NB4 (cell line): ENCODE data around the gene RBBP8NL.

Experiments used
- DNase-seq: peaks from one replicate; pipeline ENCODE4 v3.0.0; 2010; ENCODE audit warnings: low read depth
- H3K4me3 ChIP-seq: one replicate; pipeline ENCODE4 v1.5.1; 2011; ENCODE audit warnings: mild to moderate bottlenecking, low read depth, low read length, moderate library complexity
- MYC ChIP-seq: IDR thresholded peaks from 2 replicates; pipeline ENCODE4 v1.6.1; 2011; ENCODE audit warnings: low read depth, low read length
- POLR2A ChIP-seq: IDR thresholded peaks from 2 replicates; pipeline ENCODE4 v1.6.1; 2011; ENCODE audit warnings: mild to moderate bottlenecking; ENCODE audit not compliant: insufficient read length; ENCODE audit errors: extremely low read depth
- TF ChIP-seq, protein P1 (sequence below): IDR thresholded peaks from 2 replicates; pipeline ENCODE4 v1.6.1; 2011; ENCODE audit warnings: low read depth, low read length
- TF ChIP-seq, protein P2 (sequence below): IDR thresholded peaks from one replicate; pipeline ENCODE4 v1.5.1; 2012; ENCODE audit warnings: low read depth, low read length

The RBBP8NL gene

GRCh38 chr20:62403331-62403730, 24.0 kb downstream of the RBBP8NL start:
- H3K4me3 ChIP-seq, result no peak overlapping the region
- TF ChIP-seq, protein P1, sequence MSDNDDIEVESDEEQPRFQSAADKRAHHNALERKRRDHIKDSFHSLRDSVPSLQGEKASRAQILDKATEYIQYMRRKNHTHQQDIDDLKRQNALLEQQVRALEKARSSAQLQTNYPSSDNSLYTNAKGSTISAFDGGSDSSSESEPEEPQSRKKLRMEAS, result no peak
- TF ChIP-seq POLR2A, result no peak
- no peak for TF ChIP-seq MYC
- TF ChIP-seq, protein P2, sequence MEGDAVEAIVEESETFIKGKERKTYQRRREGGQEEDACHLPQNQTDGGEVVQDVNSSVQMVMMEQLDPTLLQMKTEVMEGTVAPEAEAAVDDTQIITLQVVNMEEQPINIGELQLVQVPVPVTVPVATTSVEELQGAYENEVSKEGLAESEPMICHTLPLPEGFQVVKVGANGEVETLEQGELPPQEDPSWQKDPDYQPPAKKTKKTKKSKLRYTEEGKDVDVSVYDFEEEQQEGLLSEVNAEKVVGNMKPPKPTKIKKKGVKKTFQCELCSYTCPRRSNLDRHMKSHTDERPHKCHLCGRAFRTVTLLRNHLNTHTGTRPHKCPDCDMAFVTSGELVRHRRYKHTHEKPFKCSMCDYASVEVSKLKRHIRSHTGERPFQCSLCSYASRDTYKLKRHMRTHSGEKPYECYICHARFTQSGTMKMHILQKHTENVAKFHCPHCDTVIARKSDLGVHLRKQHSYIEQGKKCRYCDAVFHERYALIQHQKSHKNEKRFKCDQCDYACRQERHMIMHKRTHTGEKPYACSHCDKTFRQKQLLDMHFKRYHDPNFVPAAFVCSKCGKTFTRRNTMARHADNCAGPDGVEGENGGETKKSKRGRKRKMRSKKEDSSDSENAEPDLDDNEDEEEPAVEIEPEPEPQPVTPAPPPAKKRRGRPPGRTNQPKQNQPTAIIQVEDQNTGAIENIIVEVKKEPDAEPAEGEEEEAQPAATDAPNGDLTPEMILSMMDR, result no peak
- no peak for DNase-seq

- DNase-seq, result no peak
- TF ChIP-seq, protein P1, result no peak
- TF ChIP-seq, protein P2, result no peak
- TF ChIP-seq POLR2A (no peak), MYC (no peak)
- no peak overlapping the region for H3K4me3 ChIP-seq
Measured at GRCh38 chr20:62402456-62403150, 24.7 kb downstream of the RBBP8NL start.

- no peak for DNase-seq
- TF ChIP-seq, protein P1, result no peak
- TF ChIP-seq MYC (no peak), POLR2A (no peak)
- TF ChIP-seq, protein P2, result no peak
- H3K4me3 ChIP-seq, result no peak overlapping the region
Measured at GRCh38 chr20:62401331-62401779, 26.0 kb downstream of the RBBP8NL start.

GRCh38 chr20:62400541-62400940, 26.8 kb downstream of the RBBP8NL start:
- TF ChIP-seq, protein P2, result no peak
- TF ChIP-seq MYC (no peak), POLR2A (no peak)
- TF ChIP-seq, protein P1, result no peak
- no peak overlapping the region for H3K4me3 ChIP-seq
- DNase-seq, result no peak

DNA sequence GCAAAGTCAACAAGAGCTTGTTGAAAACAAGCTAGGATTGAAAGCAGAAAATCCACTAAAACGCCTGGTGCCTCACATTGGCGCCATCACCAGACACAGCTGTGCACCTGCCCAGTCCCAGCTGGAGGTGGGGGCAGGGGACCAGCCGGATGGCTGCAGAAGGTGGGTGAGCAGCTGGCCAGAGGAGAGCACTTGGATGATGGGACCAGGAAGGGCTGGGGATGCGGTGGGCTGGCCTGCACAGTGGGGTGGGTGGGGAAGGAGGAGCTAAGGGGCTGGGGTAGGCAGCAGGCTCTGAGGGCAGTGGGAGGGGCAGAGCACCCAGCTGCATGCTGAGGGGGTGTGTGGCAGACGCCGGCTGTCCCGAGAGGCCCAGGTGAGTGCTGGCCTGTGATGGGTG, 27.3 kb downstream of the RBBP8NL start:
- TF ChIP-seq POLR2A, result no peak
- TF ChIP-seq, protein P1, result no peak
- TF ChIP-seq MYC, result no peak
- TF ChIP-seq, protein P2, result no peak
- H3K4me3 ChIP-seq, result no peak overlapping the region
- DNase-seq, result no peak
